Fibroblast of pulmonary artery (primary cell): Measurements from ENCODE around the gene FREY1.

Experiments used
- DNase-seq: peaks from one replicate; pipeline ENCODE4 v3.0.0-alpha.2; 2010; ENCODE audit warnings: low read depth
- H3K4me3 ChIP-seq: replicated peaks from 2 replicates; pipeline ENCODE4 v1.5.1; 2011; ENCODE audit warnings: low read depth, mild to moderate bottlenecking, control low read depth, low read length, moderate library complexity
- CTCF ChIP-seq: IDR thresholded peaks from 2 replicates; pipeline ENCODE4 v1.5.1; 2011; ENCODE audit warnings: mild to moderate bottlenecking, control low read depth, low read length, inconsistent platforms; ENCODE audit errors: missing control alignments

FREY1 gene

GRCh38 chr11:45892856-45893255, 14.2 kb downstream of the FREY1 start:
- DNase-seq: no peak
- TF ChIP-seq CTCF: no peak

DNA sequence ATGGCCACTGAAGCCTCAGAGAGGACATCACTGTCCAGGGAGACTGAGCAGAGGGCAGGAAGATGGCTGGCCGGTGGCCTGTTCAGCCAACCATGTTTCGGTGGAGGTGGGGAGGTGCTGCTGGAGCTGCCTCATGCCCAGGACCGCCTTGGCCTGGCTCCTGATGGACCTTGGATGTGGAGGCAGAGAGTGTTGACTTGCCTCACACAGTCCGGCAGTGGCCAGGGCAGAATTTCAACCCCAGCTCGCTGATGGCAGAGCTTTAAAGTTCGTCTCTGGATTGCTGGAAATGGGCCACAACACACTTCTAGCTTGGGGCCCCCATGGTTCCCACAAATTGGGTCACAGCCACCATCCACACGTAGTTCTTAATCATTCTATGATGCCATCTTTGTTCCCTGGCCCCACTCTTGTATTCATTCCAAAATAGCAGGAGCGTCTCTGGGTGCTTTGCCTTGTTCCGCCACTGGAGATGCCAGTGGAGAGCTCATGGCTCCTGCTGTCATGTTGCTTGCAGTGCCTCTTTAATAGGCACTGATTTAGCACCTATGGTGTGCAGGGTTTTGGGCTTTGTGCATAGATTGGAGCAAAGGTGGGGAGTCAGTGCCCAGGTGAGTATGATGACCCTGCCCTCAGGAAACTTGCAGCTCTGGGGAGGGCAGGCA, 16.1 kb downstream of the FREY1 start:
- no peak overlapping the region for H3K4me3 ChIP-seq
- no peak for TF ChIP-seq CTCF
- DNase-seq: no peak

More at GRCh38 chr11:45892856-45893255, 14.2 kb downstream of the FREY1 start:
- no peak overlapping the region for H3K4me3 ChIP-seq

DNA sequence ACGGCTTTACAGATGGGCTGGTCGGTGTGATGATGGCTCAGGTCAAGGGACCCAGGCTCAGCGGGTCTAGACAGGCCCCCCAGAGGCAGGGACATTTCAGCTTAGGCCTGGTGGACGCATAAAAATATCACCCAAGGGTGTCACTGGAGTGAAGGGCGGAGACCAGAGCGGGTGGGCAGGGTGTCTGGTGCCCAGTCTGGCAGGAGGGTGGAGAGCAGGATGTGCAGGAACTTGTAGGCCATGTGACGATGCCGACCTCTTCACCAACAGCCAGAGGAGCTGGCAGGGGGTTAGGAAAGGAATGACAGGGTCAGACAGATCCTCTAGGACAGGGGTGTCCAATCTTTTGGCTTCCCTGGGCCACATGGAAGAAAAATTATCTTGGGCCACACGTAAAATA, 17.1 kb downstream of the FREY1 start:
- no peak for TF ChIP-seq CTCF
- no peak for DNase-seq
- no peak overlapping the region for H3K4me3 ChIP-seq

GRCh38 chr11:45889555-45889954, 17.5 kb downstream of the FREY1 start:
- no peak overlapping the region for H3K4me3 ChIP-seq
- DNase-seq: no peak
- no peak for TF ChIP-seq CTCF

GRCh38 chr11:45887587-45887986, 19.5 kb downstream of the FREY1 start:
- no peak overlapping the region for H3K4me3 ChIP-seq
- no peak for TF ChIP-seq CTCF
- no peak for DNase-seq

GRCh38 chr11:45886816-45887520, 20.1 kb downstream of the FREY1 start:
- TF ChIP-seq CTCF: no peak
- no peak overlapping the region for H3K4me3 ChIP-seq
- no peak for DNase-seq
